SK-N-SH (cell line): Measurements from ENCODE around the gene PRAME. TPM values are rescaled to one million over a fixed set of nuclear protein-coding genes. Genes with fewer than 3 reads are reported as not detected.

Experiments used
- CTCF ChIA-PET: fragments of 300-600, 350-600 bp; formaldehyde crosslinking; extraction: SDS; loops from one replicate; lab custom pipeline; 2021; lab: Yijun Ruan, JAX
- POLR2A ChIA-PET: fragments of 350-600 bp; sonication (Branson Sonifier 250); formaldehyde crosslinking; extraction: SDS; loops from one replicate; lab custom pipeline; 2020; ENCODE audit warnings: antibody characterized with exemption, inconsistent platforms; lab: Yijun Ruan, JAX
- DNase-seq: peaks from one replicate; pipeline ENCODE4 v3.0.0; 2012
- H2AFZ ChIP-seq: fragments of 200-600 bp; sonication (generic); 2 replicates; pipeline ENCODE4 v1.8.1; 2016; ENCODE audit warnings: antibody characterized with exemption, mild to moderate bottlenecking, low read depth
- H3F3A ChIP-seq: fragments of 200-600 bp; sonication (generic); replicated peaks from 2 replicates; pipeline ENCODE3; 2016; ENCODE audit warnings: antibody characterized with exemption, mild to moderate bottlenecking; ENCODE audit not compliant: insufficient read depth
- H3K27ac ChIP-seq, 2 experiments: fragments of 200-500 bp in 1 of 2; fragments of 200-600 bp in 1 of 2; sonication (Bioruptor generic) in 1 of 2; sonication (generic), shearing (Covaris generic) in 1 of 2; 2 replicates each; pipeline versions ENCODE4 v1.5.1 to v1.6.1; 2014 to 2016; ENCODE audit warnings: low read depth in 2 of 2, inconsistent platforms in 1 of 2, low read length in 1 of 2, mild to moderate bottlenecking in 1 of 2, mixed read lengths in 1 of 2
- H3K27me3 ChIP-seq: fragments of 200-600 bp; sonication (generic), shearing (Covaris generic); 2 replicates; pipeline ENCODE4 v1.6.1; 2016; ENCODE audit warnings: mixed run types; ENCODE audit not compliant: insufficient read depth
- H3K36me3 ChIP-seq, 2 experiments: fragments of 200-500 bp in 1 of 2; fragments of 200-600 bp in 1 of 2; sonication (Bioruptor generic) in 1 of 2; sonication (generic) in 1 of 2; replicated peaks in 1 of 2; 2 replicates each; pipeline versions ENCODE3 to v1.5.1; 2014 to 2016; ENCODE audit warnings: low read length in 1 of 2, mild to moderate bottlenecking in 1 of 2; ENCODE audit not compliant: insufficient read depth in 2 of 2, control insufficient read depth in 1 of 2
- H3K4me1 ChIP-seq, 2 experiments: fragments of 200-500 bp in 1 of 2; fragments of 200-600 bp in 1 of 2; sonication (Bioruptor generic) in 1 of 2; sonication (generic), shearing (Covaris generic) in 1 of 2; 2 replicates each; pipeline versions ENCODE4 v1.5.1 to v1.6.1; 2014 to 2016; ENCODE audit warnings: low read depth in 1 of 2, low read length in 1 of 2, mixed run types in 1 of 2; ENCODE audit not compliant: insufficient read depth in 2 of 2, control insufficient read depth in 1 of 2
- H3K4me2 ChIP-seq: fragments of 200-600 bp; sonication (generic), shearing (Covaris generic); 2 replicates; pipeline ENCODE4 v1.6.1; 2017; ENCODE audit warnings: mixed run types
- H3K4me3 ChIP-seq, 2 experiments: fragments of 200-500 bp in 1 of 2; fragments of 200-600 bp in 1 of 2; sonication (Bioruptor generic) in 1 of 2; sonication (generic), shearing (Covaris generic) in 1 of 2; 2 replicates each; pipeline versions ENCODE4 v1.5.1 to v1.8.1; 2014 to 2016; ENCODE audit warnings: low read depth in 2 of 2, inconsistent platforms in 1 of 2, low read length in 1 of 2, mild to moderate bottlenecking in 1 of 2, mixed read lengths in 1 of 2, moderate library complexity in 1 of 2
- H3K79me2 ChIP-seq: fragments of 200-600 bp; sonication (generic); 2 replicates; pipeline ENCODE4 v1.8.1; 2017; ENCODE audit warnings: mild to moderate bottlenecking; ENCODE audit not compliant: insufficient read depth
- H3K9ac ChIP-seq: fragments of 200-600 bp; sonication (generic); 2 replicates; pipeline ENCODE4 v1.6.1; 2017; ENCODE audit warnings: mixed run types
- H3K9me2 ChIP-seq: fragments of 200-600 bp; sonication (generic); 2 replicates; pipeline ENCODE4 v1.6.1; 2017; ENCODE audit warnings: mixed run types
- H3K9me3 ChIP-seq: fragments of 200-600 bp; sonication (generic); 2 replicates; pipeline ENCODE4 v1.6.1; 2017; ENCODE audit warnings: mixed run types, mild to moderate bottlenecking, moderate library complexity
- H4K20me1 ChIP-seq: fragments of 200-600 bp; sonication (generic); 2 replicates; pipeline ENCODE4 v1.6.1; 2017; ENCODE audit warnings: mild to moderate bottlenecking, mixed run types; ENCODE audit not compliant: insufficient read depth
- ELF1 ChIP-seq: IDR thresholded peaks from 2 replicates; pipeline ENCODE4 v1.4.0; 2012
- MEF2A ChIP-seq: IDR thresholded peaks from 2 replicates; pipeline ENCODE4 v1.4.0; 2012; ENCODE audit warnings: low read depth, borderline replicate concordance
- MXI1 ChIP-seq: IDR thresholded peaks from 2 replicates; pipeline ENCODE4 v1.6.1; 2012; ENCODE audit warnings: mild to moderate bottlenecking, low read depth, low read length, improper control_type of control experiment
- NFIC ChIP-seq: IDR thresholded peaks from 2 replicates; pipeline ENCODE4 v1.4.0; 2012; ENCODE audit warnings: borderline replicate concordance
- RCOR1 ChIP-seq: fragments of 150-350 bp; IDR thresholded peaks from 2 replicates; pipeline ENCODE4 v1.6.1; 2017; ENCODE audit warnings: antibody characterized with exemption, low read length
- RFX5 ChIP-seq: IDR thresholded peaks from 2 replicates; pipeline ENCODE4 v1.6.1; 2012; ENCODE audit warnings: mild to moderate bottlenecking, improper control_type of control experiment, low read length
- TCF12 ChIP-seq: IDR thresholded peaks from 2 replicates; pipeline ENCODE4 v1.4.0; 2012
- WGBS: methylation state at CpG from one replicate; pipeline ENCODE4 v1.1.6; 2017; ENCODE audit warnings: low lambda C conversion rate; 5-methylcytosine and 5-hydroxymethylcytosine counted together
- polyA plus RNA-seq, 3 experiments: library from polyadenylated mRNA; depleted of rRNA; stranded (reverse); fragments of >200 nt; gene quantifications; 2 replicates each; pipeline ENCODE4 v1.2.3, GENCODE V29; 2012
- TF ChIP-seq, protein P1 (sequence below): IDR thresholded peaks from 2 replicates; pipeline ENCODE4 v1.6.1; 2012; ENCODE audit warnings: mild to moderate bottlenecking, low read depth, low read length, moderate library complexity
- TF ChIP-seq, protein P2 (sequence below): fragments of 150-350 bp; IDR thresholded peaks from 2 replicates; pipeline ENCODE4 v1.6.1; 2017; ENCODE audit warnings: antibody characterized with exemption, low read length, low read depth, borderline replicate concordance
- TF ChIP-seq, protein P3 (sequence below): IDR thresholded peaks from 2 replicates; pipeline ENCODE4; 2012

The PRAME gene
- polyA plus RNA-seq, 1 of the 3 experiments (the other 2 are of a cell fraction): 193 TPM

GRCh38 chr22:22506736-22507135 lies 52.3 kb downstream of the PRAME start:
- Histone ChIP-seq H4K20me1 (no peaks in the 10 kb centered on the region), H3K36me3 (peaks cover 16 to 33% of the 10 kb centered on the region in 2 experiments), H3K9me2 (no peaks in the 10 kb centered on the region), H3K4me2 (no peak overlapping the region), H3K4me3 (no peak overlapping the region), H3K9ac (no peak overlapping the region), H3K79me2 (no peaks in the 10 kb centered on the region), H3F3A (peaks cover 4% of the 10 kb centered on the region), H3K9me3 (no peaks in the 10 kb centered on the region), H3K27ac (no peak overlapping the region), H2AFZ (no peak overlapping the region), H3K4me1 (peaks cover 0 to 2% of the 10 kb centered on the region in 2 experiments; a peak in 1 of 4 replicates), H3K27me3 (no peaks in the 10 kb centered on the region)
- 100% methylated on average over 1 of the region's 1 CpG for WGBS
- no peak for DNase-seq
- TF ChIP-seq MXI1 (no peak), ELF1 (no peak), TCF12 (no peak), MEF2A (no peak), NFIC (no peak), RCOR1 (no peak)
- TF ChIP-seq, protein P1, sequence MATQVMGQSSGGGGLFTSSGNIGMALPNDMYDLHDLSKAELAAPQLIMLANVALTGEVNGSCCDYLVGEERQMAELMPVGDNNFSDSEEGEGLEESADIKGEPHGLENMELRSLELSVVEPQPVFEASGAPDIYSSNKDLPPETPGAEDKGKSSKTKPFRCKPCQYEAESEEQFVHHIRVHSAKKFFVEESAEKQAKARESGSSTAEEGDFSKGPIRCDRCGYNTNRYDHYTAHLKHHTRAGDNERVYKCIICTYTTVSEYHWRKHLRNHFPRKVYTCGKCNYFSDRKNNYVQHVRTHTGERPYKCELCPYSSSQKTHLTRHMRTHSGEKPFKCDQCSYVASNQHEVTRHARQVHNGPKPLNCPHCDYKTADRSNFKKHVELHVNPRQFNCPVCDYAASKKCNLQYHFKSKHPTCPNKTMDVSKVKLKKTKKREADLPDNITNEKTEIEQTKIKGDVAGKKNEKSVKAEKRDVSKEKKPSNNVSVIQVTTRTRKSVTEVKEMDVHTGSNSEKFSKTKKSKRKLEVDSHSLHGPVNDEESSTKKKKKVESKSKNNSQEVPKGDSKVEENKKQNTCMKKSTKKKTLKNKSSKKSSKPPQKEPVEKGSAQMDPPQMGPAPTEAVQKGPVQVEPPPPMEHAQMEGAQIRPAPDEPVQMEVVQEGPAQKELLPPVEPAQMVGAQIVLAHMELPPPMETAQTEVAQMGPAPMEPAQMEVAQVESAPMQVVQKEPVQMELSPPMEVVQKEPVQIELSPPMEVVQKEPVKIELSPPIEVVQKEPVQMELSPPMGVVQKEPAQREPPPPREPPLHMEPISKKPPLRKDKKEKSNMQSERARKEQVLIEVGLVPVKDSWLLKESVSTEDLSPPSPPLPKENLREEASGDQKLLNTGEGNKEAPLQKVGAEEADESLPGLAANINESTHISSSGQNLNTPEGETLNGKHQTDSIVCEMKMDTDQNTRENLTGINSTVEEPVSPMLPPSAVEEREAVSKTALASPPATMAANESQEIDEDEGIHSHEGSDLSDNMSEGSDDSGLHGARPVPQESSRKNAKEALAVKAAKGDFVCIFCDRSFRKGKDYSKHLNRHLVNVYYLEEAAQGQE: no peak
- ChIA-PET CTCF (interaction anchor here (3.4 kb wide), 1 partner anchor 43 kb away, joined by 27 read pairs; no protein-coding TSS in a partner anchor), POLR2A (no interaction called here)

- Histone ChIP-seq H3K36me3 (peaks cover 10 to 21% of the 10 kb centered on the region in 2 experiments), H3F3A (peaks cover 3% of the 10 kb centered on the region), H3K9ac (no peak overlapping the region), H3K27ac (no peak overlapping the region), H3K27me3 (no peaks in the 10 kb centered on the region), H3K4me1 (no peaks in the 10 kb centered on the region), H3K9me3 (no peaks in the 10 kb centered on the region), H4K20me1 (no peaks in the 10 kb centered on the region), H3K4me2 (no peak overlapping the region), H3K9me2 (no peaks in the 10 kb centered on the region), H3K4me3 (no peak overlapping the region), H2AFZ (no peak overlapping the region), H3K79me2 (no peaks in the 10 kb centered on the region; the same call in 1 of the 2 replicates)
- CTCF ChIA-PET: interaction anchor here (1.8 kb wide), 1 partner anchor 10 kb away, joined by 9 read pairs; the partner anchor contains the start of gene ZNF280B
- TF ChIP-seq RFX5: no peak
- TF ChIP-seq, protein P1: no peak
- TF ChIP-seq, protein P2, sequence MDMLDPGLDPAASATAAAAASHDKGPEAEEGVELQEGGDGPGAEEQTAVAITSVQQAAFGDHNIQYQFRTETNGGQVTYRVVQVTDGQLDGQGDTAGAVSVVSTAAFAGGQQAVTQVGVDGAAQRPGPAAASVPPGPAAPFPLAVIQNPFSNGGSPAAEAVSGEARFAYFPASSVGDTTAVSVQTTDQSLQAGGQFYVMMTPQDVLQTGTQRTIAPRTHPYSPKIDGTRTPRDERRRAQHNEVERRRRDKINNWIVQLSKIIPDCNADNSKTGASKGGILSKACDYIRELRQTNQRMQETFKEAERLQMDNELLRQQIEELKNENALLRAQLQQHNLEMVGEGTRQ: no peak
- TF ChIP-seq, protein P3, sequence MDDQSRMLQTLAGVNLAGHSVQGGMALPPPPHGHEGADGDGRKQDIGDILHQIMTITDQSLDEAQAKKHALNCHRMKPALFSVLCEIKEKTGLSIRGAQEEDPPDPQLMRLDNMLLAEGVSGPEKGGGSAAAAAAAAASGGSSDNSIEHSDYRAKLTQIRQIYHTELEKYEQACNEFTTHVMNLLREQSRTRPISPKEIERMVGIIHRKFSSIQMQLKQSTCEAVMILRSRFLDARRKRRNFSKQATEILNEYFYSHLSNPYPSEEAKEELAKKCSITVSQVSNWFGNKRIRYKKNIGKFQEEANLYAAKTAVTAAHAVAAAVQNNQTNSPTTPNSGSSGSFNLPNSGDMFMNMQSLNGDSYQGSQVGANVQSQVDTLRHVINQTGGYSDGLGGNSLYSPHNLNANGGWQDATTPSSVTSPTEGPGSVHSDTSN: no peak
- POLR2A ChIA-PET: no interaction called here
- DNase-seq: no peak
- 69% methylated on average over 2 of the region's 2 CpGs for WGBS
These were observed 60.8 kb downstream of the PRAME start for GRCh38 chr22:22498267-22498666.
